ENCODE results near the gene GJB4.

The GJB4 gene

DNA sequence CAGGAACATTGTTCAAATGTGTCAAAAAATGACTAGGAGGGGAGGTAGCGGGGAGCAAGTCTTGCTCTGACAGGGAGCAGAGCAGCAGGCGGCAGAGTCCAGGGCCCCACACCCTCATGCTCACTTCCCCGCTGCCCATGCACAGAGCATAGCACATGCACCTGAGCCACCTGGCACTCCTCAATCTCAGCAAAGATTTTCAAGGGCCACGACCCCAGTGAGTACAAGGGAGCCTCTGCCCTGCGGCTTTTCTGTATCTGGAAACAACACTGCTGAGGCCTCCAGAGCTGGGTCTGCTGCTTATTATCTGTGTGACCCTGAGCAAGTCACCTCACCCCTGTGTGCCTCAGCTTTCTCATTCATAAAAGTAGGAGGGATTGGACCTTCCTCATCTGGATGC, 20.4 kb downstream of the GJB4 start:
- Histone ChIP-seq H3K4me1 (ENCODE audit: control insufficient read depth in 1 of 2, insufficient read depth in 2 of 2, low read length in 2 of 2) (peaks cover 0 to 12% of the 10 kb centered on the region in 2 donors), H3K27ac (ENCODE audit: low read length) (no peak overlapping the region), H3K27me3 (ENCODE audit: low read depth, low read length) (peaks cover 16% of the 10 kb centered on the region), H3K36me3 (ENCODE audit: control insufficient read depth in 1 of 2, insufficient read depth in 2 of 2, low read length in 2 of 2) (no peaks in the 10 kb centered on the region), H3K9me3 (ENCODE audit: control insufficient read depth in 1 of 2, low read length in 2 of 2) (no peaks in the 10 kb centered on the region), H3K4me3 (ENCODE audit: low read depth in 1 of 2, low read length in 2 of 2) (no peak overlapping the region)

DNA sequence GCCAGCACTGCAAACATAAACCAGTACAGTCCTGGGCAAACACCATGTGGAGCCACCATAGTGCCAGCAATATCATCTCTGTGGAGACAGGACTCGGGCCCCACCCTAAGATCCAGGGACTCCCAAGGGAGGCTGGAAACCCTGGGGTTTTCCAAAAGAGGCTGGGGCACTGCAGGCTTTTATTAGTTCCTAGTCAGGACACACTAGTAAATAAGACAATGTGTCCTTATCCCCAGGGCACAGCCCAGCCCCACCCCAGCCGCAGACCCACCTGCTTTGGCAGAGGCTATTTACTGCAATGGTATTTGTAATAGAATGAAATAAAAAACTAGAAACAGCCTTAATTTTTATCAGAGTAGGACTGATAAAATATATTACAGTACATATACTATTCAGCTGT, 21.0 kb downstream of the GJB4 start:
- no peak overlapping the region for H3K4me3 ChIP-seq (ENCODE audit: low read depth in 1 of 2, low read length in 2 of 2)
- H3K27me3 ChIP-seq (ENCODE audit: low read depth, low read length), result peaks cover 16% of the 10 kb centered on the region
- no peaks in the 10 kb centered on the region for H3K9me3 ChIP-seq (ENCODE audit: control insufficient read depth in 1 of 2, low read length in 2 of 2)
- H3K36me3 ChIP-seq (ENCODE audit: control insufficient read depth in 1 of 2, insufficient read depth in 2 of 2, low read length in 2 of 2), result no peaks in the 10 kb centered on the region
- H3K4me1 ChIP-seq (ENCODE audit: control insufficient read depth in 1 of 2, insufficient read depth in 2 of 2, low read length in 2 of 2), result peaks cover 0 to 12% of the 10 kb centered on the region in 2 donors
- no peak overlapping the region for H3K27ac ChIP-seq (ENCODE audit: low read length)

DNA sequence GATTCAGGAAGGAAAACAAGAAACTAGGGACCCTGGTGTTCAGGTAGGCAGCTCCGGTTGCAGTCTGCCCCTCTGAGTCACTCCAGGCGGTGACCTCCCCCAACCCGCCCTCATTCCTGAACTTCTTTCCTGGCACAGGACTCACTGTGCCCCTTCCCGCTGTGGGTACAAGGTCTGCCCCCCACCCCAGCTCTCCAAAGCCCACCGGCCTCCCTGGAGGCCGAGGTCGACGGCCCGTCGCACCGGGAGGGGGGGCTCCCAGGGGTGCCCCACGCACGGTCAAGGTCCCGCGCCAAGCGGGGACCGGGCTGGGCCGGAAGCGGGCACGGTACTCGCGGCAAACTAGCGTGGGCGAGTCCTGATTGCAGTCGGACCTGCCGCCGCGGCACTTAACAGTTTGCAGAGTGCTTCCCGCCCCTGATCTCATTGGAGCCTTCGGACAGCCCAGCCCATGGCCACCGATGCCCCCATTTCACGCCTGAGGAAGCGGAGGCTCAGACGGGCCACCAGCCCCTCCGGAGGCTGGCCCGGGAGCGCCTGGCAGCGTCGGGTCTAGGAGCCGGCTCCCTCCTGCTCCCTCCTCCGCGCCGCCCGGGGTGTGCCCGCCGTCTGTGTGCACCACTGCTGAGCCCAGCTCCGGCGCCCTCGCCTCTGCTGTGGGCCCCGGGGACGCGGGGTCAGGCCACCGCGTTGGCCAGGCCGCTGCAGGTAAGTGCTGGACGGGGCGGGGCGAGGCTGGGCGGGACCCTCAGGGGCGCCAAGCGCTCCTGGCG, 21.7 kb downstream of the GJB4 start, which contains the start of gene GJB3:
GJB3 (plus strand) TSS at position 144 of the 773 bp plus-strand sequence. CDS start 3,549 bp downstream, outside the sequence.
- no peaks in the 10 kb centered on the region for H3K36me3 ChIP-seq (ENCODE audit: control insufficient read depth in 1 of 2, insufficient read depth in 2 of 2, low read length in 2 of 2)
- peaks cover 16% of the 10 kb centered on the region for H3K27me3 ChIP-seq (ENCODE audit: low read depth, low read length)
- H3K9me3 ChIP-seq (ENCODE audit: control insufficient read depth in 1 of 2, low read length in 2 of 2), result no peaks in the 10 kb centered on the region
- peaks cover 0 to 12% of the 10 kb centered on the region in 2 donors for H3K4me1 ChIP-seq (ENCODE audit: control insufficient read depth in 1 of 2, insufficient read depth in 2 of 2, low read length in 2 of 2)
- no peak within 1 kb of the TSS for H3K27ac ChIP-seq (ENCODE audit: low read length)
- H3K4me3 ChIP-seq (ENCODE audit: low read depth in 1 of 2, low read length in 2 of 2), result peak within 1 kb of the TSS; percentile 34 to 50

DNA sequence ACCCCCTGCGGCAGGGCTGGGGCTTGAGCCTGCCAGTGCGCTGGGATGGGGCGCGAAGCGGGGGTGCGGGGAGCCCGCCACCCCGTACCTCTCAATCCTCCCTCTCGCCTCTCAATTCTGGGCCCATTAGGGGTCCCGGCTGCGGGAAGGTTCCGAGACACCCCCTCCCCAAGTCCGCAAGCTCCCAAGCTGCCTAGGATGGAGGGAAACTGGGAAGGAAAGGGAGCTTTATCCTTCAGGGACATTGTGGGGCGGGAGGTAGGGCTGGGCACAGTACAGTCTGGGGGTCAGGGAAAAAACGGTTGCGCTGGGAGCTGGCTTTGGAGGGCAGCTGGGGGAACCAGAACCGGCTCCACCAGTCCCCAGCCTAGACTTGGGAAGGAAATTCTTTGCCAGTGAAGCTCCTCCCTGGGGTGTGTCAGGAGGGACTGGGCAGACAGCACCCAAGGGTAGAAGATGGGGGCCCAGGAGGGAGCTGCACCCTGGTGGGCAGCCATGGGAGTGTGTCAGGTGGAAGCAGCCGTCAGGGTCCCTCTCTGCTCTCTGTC, 22.4 kb downstream of the GJB4 start:
- peak overlapping the region in 1 of 2 donors; percentile 50 for H3K4me3 ChIP-seq (ENCODE audit: low read depth in 1 of 2, low read length in 2 of 2)
- H3K9me3 ChIP-seq (ENCODE audit: control insufficient read depth in 1 of 2, low read length in 2 of 2), result no peaks in the 10 kb centered on the region
- H3K27me3 ChIP-seq (ENCODE audit: low read depth, low read length), result peaks cover 16% of the 10 kb centered on the region
- no peak overlapping the region for H3K27ac ChIP-seq (ENCODE audit: low read length)
- no peaks in the 10 kb centered on the region for H3K36me3 ChIP-seq (ENCODE audit: control insufficient read depth in 1 of 2, insufficient read depth in 2 of 2, low read length in 2 of 2)
- peaks cover 0 to 12% of the 10 kb centered on the region in 2 donors for H3K4me1 ChIP-seq (ENCODE audit: control insufficient read depth in 1 of 2, insufficient read depth in 2 of 2, low read length in 2 of 2)

DNA sequence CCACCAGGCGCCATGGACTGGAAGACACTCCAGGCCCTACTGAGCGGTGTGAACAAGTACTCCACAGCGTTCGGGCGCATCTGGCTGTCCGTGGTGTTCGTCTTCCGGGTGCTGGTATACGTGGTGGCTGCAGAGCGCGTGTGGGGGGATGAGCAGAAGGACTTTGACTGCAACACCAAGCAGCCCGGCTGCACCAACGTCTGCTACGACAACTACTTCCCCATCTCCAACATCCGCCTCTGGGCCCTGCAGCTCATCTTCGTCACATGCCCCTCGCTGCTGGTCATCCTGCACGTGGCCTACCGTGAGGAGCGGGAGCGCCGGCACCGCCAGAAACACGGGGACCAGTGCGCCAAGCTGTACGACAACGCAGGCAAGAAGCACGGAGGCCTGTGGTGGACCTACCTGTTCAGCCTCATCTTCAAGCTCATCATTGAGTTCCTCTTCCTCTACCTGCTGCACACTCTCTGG, 25.2 kb downstream of the GJB4 start:
- no peaks in the 10 kb centered on the region for H3K9me3 ChIP-seq (ENCODE audit: control insufficient read depth in 1 of 2, low read length in 2 of 2)
- H3K4me3 ChIP-seq (ENCODE audit: low read depth in 1 of 2, low read length in 2 of 2), result no peak overlapping the region
- no peaks in the 10 kb centered on the region for H3K36me3 ChIP-seq (ENCODE audit: control insufficient read depth in 1 of 2, insufficient read depth in 2 of 2, low read length in 2 of 2)
- H3K27me3 ChIP-seq (ENCODE audit: low read depth, low read length), result peaks cover 16% of the 10 kb centered on the region
- peaks cover 0 to 12% of the 10 kb centered on the region in 2 donors for H3K4me1 ChIP-seq (ENCODE audit: control insufficient read depth in 1 of 2, insufficient read depth in 2 of 2, low read length in 2 of 2)
- H3K27ac ChIP-seq (ENCODE audit: low read length), result no peak overlapping the region

DNA sequence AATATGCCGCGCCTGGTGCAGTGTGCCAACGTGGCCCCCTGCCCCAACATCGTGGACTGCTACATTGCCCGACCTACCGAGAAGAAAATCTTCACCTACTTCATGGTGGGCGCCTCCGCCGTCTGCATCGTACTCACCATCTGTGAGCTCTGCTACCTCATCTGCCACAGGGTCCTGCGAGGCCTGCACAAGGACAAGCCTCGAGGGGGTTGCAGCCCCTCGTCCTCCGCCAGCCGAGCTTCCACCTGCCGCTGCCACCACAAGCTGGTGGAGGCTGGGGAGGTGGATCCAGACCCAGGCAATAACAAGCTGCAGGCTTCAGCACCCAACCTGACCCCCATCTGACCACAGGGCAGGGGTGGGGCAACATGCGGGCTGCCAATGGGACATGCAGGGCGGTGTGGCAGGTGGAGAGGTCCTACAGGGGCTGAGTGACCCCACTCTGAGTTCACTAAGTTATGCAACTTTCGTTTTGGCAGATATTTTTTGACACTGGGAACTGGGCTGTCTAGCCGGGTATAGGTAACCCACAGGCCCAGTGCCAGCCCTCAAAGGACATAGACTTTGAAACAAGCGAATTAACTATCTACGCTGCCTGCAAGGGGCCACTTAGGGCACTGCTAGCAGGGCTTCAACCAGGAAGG, 25.8 kb downstream of the GJB4 start:
- H3K4me3 ChIP-seq (ENCODE audit: low read depth in 1 of 2, low read length in 2 of 2), result no peak overlapping the region
- no peaks in the 10 kb centered on the region for H3K9me3 ChIP-seq (ENCODE audit: control insufficient read depth in 1 of 2, low read length in 2 of 2)
- peaks cover 0 to 12% of the 10 kb centered on the region in 2 donors for H3K4me1 ChIP-seq (ENCODE audit: control insufficient read depth in 1 of 2, insufficient read depth in 2 of 2, low read length in 2 of 2)
- no peak overlapping the region for H3K27ac ChIP-seq (ENCODE audit: low read length)
- peaks cover 16% of the 10 kb centered on the region for H3K27me3 ChIP-seq (ENCODE audit: low read depth, low read length)
- no peaks in the 10 kb centered on the region for H3K36me3 ChIP-seq (ENCODE audit: control insufficient read depth in 1 of 2, insufficient read depth in 2 of 2, low read length in 2 of 2)

DNA sequence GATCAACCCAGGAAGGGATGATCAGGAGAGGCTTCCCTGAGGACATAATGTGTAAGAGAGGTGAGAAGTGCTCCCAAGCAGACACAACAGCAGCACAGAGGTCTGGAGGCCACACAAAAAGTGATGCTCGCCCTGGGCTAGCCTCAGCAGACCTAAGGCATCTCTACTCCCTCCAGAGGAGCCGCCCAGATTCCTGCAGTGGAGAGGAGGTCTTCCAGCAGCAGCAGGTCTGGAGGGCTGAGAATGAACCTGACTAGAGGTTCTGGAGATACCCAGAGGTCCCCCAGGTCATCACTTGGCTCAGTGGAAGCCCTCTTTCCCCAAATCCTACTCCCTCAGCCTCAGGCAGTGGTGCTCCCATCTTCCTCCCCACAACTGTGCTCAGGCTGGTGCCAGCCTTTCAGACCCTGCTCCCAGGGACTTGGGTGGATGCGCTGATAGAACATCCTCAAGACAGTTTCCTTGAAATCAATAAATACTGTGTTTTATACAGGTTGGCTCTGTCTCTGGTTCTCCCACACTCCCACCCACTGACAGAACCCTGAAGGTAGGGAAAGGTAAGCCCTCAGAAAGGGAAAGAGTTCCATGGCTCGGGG, 26.4 kb downstream of the GJB4 start:
- H3K4me3 ChIP-seq (ENCODE audit: low read depth in 1 of 2, low read length in 2 of 2), result no peak overlapping the region
- H3K27ac ChIP-seq (ENCODE audit: low read length), result no peak overlapping the region
- peaks cover 12% of the 10 kb centered on the region for H3K27me3 ChIP-seq (ENCODE audit: low read depth, low read length)
- no peaks in the 10 kb centered on the region for H3K36me3 ChIP-seq (ENCODE audit: control insufficient read depth in 1 of 2, insufficient read depth in 2 of 2, low read length in 2 of 2)
- no peaks in the 10 kb centered on the region for H3K9me3 ChIP-seq (ENCODE audit: control insufficient read depth in 1 of 2, low read length in 2 of 2)
- peaks cover 0 to 11% of the 10 kb centered on the region in 2 donors for H3K4me1 ChIP-seq (ENCODE audit: control insufficient read depth in 1 of 2, insufficient read depth in 2 of 2, low read length in 2 of 2)

DNA sequence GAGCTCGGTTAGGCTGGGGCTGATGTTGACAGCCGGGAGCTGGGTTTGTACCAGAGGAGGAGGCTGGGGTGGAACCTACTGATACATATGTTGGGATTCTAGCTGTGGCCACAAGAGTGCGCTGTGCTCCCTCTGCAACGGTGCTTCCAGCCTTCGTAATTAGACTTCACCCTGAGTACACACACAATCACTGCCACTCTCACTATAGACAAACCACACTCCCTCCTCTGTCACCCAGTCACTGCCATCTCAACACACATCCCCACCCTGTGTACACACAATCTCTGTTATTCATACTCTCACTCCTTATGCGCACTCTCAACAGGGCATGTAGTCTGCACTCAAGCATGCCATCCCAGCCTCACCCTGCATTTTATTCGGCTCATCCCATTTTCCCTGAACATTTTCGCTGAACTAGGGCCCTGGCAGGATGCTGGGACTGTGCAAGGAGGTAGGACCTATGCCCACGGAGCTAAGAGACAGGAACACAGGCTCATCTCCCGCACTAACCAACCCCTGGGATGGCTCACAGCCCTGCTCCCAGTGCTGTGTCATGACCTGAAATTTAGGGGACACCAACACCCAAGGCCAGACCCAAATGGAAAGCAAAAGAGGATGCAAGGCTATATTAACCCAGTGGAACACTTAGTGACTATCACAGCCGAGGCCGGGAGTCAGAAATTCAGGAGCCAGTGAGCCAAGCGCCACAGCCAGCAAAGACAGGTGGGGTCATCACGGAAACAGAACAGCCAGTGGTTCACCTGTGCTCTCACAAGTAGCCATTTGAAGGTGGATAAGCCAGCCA, 27.2 kb downstream of the GJB4 start:
- peaks cover 0 to 3% of the 10 kb centered on the region in 2 donors for H3K4me1 ChIP-seq (ENCODE audit: control insufficient read depth in 1 of 2, insufficient read depth in 2 of 2, low read length in 2 of 2)
- H3K27ac ChIP-seq (ENCODE audit: low read length), result no peak overlapping the region
- H3K4me3 ChIP-seq (ENCODE audit: low read depth in 1 of 2, low read length in 2 of 2), result no peak overlapping the region
- H3K27me3 ChIP-seq (ENCODE audit: low read depth, low read length), result peaks cover 9% of the 10 kb centered on the region
- H3K36me3 ChIP-seq (ENCODE audit: control insufficient read depth in 1 of 2, insufficient read depth in 2 of 2, low read length in 2 of 2), result no peaks in the 10 kb centered on the region
- no peaks in the 10 kb centered on the region for H3K9me3 ChIP-seq (ENCODE audit: control insufficient read depth in 1 of 2, low read length in 2 of 2)

DNA sequence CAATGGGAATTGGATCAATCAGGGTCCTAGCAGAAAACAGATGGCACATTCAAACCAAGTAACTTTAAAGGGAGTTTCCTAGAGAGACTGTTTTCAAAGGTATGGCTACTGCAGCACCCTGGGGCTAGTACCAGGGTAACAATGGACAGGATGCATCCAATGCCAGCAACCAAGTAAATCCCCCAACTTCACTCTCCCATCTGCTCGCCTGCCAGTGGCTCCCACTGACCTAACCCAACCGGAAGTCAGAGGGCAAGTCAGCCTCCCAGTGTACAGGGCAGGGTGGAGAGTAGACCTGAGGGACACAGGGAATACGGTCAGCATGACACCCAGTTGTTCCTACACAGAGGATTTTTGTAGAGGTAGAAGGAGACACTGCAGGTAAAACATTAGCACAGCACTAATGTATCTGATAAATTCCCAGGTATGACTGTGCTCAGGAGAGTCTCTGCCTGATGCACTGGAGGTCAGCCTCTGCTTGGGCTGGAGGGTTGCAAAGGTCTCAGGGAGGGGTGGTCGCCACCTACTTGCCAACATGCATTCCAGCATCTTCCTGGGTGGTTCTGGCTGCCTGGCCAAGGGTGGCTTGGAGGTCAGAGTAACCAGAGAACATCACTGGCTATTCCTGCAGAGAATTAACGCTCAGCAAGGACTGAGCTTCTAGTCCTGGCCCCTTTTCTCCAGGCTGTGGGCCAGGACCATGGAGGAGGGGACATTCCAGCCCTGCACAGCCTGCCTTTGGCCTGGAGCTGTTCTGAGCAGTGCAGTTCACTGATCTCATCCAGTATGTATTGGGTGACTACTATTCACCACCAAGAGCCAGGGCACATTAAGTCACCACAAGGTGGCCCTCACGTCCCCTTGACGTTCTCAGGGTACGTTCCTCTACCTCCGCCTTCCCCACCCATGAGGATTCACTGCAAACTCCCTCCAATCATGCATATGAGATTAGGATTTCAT, 28.2 kb downstream of the GJB4 start:
- H3K9me3 ChIP-seq (ENCODE audit: control insufficient read depth in 1 of 2, low read length in 2 of 2), result no peaks in the 10 kb centered on the region
- no peak overlapping the region for H3K4me3 ChIP-seq (ENCODE audit: low read depth in 1 of 2, low read length in 2 of 2)
- no peaks in the 10 kb centered on the region for H3K4me1 ChIP-seq (ENCODE audit: control insufficient read depth in 1 of 2, insufficient read depth in 2 of 2, low read length in 2 of 2)
- peaks cover 9% of the 10 kb centered on the region for H3K27me3 ChIP-seq (ENCODE audit: low read depth, low read length)
- H3K36me3 ChIP-seq (ENCODE audit: control insufficient read depth in 1 of 2, insufficient read depth in 2 of 2, low read length in 2 of 2), result no peaks in the 10 kb centered on the region
- no peak overlapping the region for H3K27ac ChIP-seq (ENCODE audit: low read length)

DNA sequence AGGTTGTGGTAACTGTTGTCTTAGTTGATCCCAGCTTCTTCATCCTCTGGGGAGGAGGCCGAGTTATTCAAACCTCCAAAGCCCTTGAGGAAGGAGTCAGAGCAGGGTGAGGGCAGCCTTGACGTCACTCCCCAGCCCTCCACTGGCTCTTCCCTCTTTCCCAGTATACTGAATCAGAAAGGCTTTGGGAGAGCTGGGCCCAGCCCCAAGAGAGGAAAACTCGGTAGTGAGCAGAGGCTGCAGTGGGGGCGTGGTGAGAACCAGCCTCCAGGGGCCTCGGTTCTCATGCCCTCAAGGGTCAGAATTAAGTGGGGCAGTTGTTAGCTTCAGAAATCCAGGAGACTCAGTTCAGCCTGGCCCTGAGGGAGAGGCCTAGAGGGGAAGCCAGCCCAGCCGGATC, 31.4 kb downstream of the GJB4 start:
- Histone ChIP-seq H3K27ac (ENCODE audit: low read length) (no peak overlapping the region), H3K27me3 (ENCODE audit: low read depth, low read length) (peaks cover 9% of the 10 kb centered on the region), H3K4me3 (ENCODE audit: low read depth in 1 of 2, low read length in 2 of 2) (no peak overlapping the region), H3K36me3 (ENCODE audit: control insufficient read depth in 1 of 2, insufficient read depth in 2 of 2, low read length in 2 of 2) (peaks cover 0 to 14% of the 10 kb centered on the region in 2 donors), H3K9me3 (ENCODE audit: control insufficient read depth in 1 of 2, low read length in 2 of 2) (no peaks in the 10 kb centered on the region), H3K4me1 (ENCODE audit: control insufficient read depth in 1 of 2, insufficient read depth in 2 of 2, low read length in 2 of 2) (peaks cover 0 to 4% of the 10 kb centered on the region in 2 donors)

Data from muscle layer of duodenum (tissue), 2 donors.